Activated CD8-positive, alpha-beta memory T cell treated with anti-CD3 and anti-CD28 coated beads for 24 hours (primary cell): Measurements from ENCODE around the gene WDR70.
"Not testable (repeated sequence)": the region's sequence is repeated elsewhere in the genome, so short reads cannot be mapped to it uniquely, and the experiment has no call there.

Experiments used
- DNase-seq: peaks from one replicate; pipeline ENCODE4 v3.0.0-alpha.2; 2020

WDR70 gene

DNA sequence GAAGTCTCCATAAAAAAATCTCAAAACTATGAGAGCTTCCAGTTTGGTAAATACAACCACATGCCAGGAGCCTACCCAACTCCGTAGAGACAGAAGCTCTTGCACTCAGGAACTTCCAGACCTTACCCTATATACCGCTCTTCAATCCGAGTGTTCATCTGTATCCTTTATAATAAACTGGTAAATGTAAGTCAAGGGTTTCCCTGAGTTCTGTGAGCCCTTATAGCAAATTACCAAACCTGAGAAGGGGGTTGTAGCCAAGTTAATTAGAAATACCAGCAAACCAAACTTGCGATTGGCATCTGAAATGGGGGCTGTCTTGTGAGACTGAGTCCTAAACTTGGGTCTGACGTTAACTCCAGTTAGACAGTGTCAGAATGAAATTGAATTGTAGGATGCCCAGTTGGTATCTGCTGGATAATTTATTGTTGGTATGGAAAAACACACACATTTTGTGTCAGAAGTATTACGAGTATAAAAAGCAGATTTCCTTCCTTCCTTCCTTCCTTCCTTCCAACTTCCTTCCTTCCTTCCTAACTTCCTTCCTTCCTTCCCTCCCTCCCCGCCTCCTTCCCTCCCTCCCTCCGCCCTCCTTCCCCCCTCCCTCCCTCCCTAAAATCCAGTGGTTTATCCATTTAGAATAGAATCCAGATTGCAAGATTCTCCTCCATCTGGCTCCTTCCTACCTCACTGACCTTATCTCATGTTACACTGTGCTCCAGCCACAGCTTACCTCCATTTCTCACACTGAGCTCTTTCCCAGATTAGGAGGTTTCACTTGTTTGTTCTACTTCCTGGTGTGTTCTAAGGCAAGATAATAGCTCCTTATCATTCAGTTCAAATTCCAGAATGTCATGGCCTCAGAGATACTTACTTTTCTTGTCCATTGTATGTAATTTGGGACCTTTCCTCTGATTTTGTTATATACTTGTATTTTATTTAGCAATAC is 196.7 kb downstream of the WDR70 start:
- no peak for DNase-seq

DNA sequence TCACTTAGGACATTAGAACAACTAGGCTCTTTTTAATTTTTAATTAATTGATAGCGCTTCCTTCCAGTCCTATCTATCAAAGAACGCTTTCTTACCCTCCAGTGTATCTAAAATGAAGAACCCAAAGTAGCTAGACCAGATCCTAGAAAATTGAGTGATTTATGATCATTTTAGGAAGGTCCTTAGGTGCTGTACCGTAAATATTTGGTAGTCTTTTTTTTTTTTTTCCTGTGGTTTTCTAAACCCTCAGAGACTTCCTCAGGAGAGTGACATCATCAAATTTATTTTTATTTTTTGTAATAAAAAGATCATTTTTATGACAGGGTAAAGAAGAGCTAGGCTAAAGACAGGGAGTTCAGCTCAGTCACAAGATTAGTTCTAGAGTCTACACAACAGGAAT is 197.4 kb downstream of the WDR70 start:
- DNase-seq = no peak

DNA sequence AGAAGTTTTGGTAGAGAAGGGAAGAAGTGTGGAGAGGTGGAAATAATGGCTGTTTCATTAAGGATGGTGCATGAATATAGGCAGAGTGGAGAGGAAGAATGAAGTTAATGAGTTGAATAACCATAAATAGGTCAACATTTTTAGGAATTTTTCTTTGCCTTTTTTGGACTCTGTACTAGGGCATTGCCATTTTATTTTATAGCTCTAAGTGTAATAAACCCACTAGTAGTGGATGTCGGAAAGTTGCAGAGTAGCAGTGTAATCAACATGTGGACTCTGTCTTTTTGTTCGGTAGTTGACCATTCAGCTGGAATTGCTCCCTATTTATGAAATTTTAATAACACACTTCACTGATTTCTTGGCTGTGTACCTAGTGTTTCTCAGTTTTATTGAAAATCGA is 199.1 kb downstream of the WDR70 start:
- no peak for DNase-seq

GRCh38 chr5:37580106-37580505 is 201.0 kb downstream of the WDR70 start:
- DNase-seq = no peak

- no peak for DNase-seq
Observed at GRCh38 chr5:37582202-37582601, 203.1 kb downstream of the WDR70 start.

- not testable (repeated sequence) for DNase-seq
Observed at GRCh38 chr5:37593292-37593691, 214.2 kb downstream of the WDR70 start.

DNA sequence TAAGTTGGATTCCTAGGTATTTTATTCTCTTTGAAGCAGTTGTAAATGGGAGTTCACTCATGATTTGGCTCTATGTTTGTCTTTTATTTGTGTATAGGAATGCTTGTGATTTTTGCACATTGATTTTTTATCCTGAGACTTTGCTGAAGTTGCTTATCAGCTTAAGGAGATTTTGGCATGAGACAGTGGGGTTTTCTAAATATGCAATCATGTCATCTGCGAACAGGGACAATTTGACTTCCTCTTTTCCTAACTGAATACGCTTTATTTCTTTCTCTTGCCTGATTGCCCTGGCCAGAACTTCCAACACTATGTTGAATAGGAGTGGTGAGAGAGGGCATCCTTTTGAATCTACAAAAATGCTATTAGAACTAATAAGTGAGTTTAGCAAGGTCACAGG is 215.7 kb downstream of the WDR70 start:
- DNase-seq = not testable (repeated sequence)

- no peak for DNase-seq
Observed at GRCh38 chr5:37598733-37599132, 219.6 kb downstream of the WDR70 start.

GRCh38 chr5:37601163-37601562 is 222.0 kb downstream of the WDR70 start:
- no peak for DNase-seq

DNA sequence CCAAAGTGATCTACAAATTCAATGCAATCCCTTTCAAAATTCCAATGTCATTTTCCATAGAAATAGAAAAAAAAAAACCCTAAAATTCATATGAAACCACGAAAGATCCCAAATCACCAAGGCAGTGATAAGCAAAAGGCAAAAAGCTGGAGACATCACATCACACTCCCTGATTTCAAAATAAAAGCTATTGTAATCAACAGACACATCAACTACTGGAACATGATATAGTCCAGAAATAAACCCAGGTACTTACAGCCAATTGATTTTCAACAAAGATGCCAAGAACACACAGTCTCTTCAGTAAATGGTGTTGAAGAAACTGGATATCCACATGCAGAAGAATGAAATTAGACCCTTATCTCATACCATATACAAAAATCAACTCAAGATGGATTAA is 224.0 kb downstream of the WDR70 start:
- DNase-seq = no peak

GRCh38 chr5:37604290-37604689 is 225.2 kb downstream of the WDR70 start:
- no peak for DNase-seq

GRCh38 chr5:37606148-37606547 is 227.0 kb downstream of the WDR70 start:
- DNase-seq = no peak

DNA sequence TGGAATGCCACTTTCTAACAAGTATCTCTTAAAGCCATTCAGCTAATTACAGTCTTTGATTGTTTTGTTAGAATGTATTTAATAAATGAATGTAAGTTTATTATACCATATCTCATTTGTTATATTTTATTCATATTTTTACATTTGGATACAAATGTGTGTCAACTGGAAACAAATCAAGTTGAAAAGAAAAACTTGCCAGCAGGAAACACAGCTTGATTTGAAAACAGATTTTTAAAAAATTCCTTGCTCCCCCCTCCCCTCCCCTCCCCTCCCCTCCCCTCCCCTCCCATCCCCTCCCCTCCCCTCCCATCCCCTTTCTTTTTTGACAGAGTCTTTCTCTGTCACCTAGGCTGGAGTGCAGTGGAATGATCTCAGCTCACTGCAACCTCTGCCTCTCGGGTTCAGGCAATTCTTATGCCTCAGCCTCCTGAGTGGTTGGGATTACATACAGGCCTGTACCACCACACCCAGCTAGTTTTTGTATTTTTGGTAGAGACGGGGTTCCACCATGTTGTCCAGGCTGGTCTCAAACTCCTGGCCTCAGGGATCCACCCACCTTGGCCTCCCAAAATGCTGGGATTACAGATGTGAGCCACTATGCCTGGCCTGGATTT is 227.6 kb downstream of the WDR70 start:
- no peak for DNase-seq

GRCh38 chr5:37615184-37615583 is 236.1 kb downstream of the WDR70 start:
- DNase-seq = no peak

DNA sequence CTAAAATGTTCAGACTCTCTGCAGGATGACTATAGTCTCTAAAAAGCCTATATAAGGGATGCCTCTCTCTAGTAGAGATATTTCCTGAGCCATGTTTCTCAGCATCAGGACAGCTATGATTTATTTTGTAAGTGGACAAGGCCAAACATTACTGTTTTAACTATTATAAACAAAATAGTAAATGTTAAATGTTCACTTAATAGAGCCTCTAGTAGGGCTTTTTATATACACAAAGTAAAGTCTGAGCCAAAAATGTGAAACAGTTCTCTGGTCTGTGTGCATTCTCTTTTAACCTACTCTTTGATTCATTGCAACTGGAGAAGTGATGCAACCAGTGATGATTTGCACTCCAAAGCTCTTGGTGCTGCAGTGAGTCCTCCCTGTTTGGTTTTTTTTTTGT is 240.2 kb downstream of the WDR70 start:
- DNase-seq = no peak

GRCh38 chr5:37622354-37622753 is 243.2 kb downstream of the WDR70 start:
- DNase-seq = not testable (repeated sequence)

DNA sequence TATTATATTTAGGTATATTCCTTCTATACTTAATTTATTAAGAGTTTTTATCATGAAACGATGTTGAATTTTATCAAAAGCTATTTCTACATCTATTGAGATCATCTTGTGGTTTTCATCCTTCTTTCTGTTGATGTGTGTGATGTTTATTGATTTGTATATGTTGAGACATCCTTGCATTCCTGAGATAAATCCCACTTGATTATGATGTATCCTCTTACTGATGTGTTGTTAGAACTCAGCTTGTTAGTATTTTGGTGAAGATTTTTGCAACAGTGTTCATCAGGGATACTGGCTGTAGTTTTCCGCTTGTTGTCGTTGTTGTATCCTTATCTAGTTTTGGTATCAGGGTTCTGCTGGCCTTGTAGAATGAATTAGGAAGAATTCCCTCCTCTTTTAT is 247.1 kb downstream of the WDR70 start:
- no peak for DNase-seq

GRCh38 chr5:37628876-37629275 is 249.8 kb downstream of the WDR70 start:
- DNase-seq = no peak

- no peak for DNase-seq
Observed at GRCh38 chr5:37631939-37632338, 252.8 kb downstream of the WDR70 start.

GRCh38 chr5:37637165-37637845 is 258.2 kb downstream of the WDR70 start:
- no peak for DNase-seq

GRCh38 chr5:37638897-37639296 is 259.8 kb downstream of the WDR70 start:
- no peak for DNase-seq

DNA sequence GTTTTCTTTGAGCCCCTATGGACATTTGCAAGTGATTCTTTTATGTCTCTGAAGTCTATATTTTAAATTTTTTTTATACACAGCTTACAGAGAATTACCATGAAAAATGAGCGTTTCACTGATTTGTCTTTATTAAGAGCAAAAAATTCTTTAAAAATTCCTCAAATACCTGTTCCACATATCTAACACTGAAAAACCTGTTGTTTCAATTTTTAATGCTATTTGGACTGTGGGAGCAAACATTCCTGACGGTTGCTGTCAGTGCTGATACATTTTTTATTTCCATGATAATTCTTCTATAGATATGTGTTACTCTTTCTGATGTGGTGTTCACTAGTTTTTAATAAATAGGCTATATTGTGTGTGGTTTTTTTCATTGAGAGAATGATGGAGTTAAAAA is 261.0 kb downstream of the WDR70 start:
- no peak for DNase-seq

DNA sequence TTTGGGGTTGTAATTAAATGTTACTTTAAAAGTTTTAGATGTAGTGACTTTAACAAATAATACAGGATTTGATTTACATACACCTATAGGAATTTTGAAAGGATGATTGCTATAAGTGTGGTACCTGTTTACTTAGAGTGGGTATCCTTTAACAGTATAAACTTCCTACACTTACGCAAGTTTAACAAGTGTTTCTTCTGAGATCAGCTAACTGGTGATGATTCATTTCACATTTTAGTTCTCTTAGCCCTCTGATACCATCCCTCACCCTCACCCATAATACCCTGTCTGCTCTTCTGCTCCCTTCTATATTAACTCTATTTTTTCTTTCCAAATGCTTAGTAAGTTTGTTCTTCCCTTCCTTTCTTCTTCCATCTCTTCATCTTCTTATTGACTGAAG is 262.8 kb downstream of the WDR70 start:
- DNase-seq = no peak

GRCh38 chr5:37645707-37646106 is 266.6 kb downstream of the WDR70 start:
- no peak for DNase-seq
